GM13976 (cell line): ENCODE results near the gene SULT1C3.

Experiments
- DNase-seq: peaks from one replicate; pipeline ENCODE4 v3.0.0; 2012; ENCODE audit warnings: low spot score
- CTCF ChIP-seq: IDR thresholded peaks from 2 replicates; pipeline ENCODE4 v1.5.1; 2012; ENCODE audit warnings: borderline replicate concordance, mild to moderate bottlenecking; ENCODE audit not compliant: insufficient read depth; ENCODE audit errors: extremely low read depth, missing control alignments, control extremely low read depth
- in situ Hi-C: fragments of 300-500 bp; cut with MboI; formaldehyde crosslinking; loops from one replicate; pipeline ENCODE4 v1.12.0; 2022; ENCODE audit warnings: low sequenced_read_pairs, mixed read lengths, inconsistent platforms; ENCODE audit not compliant: unreplicated experiment

The SULT1C3 gene

GRCh38 chr2:108309903-108310302, 70.1 kb downstream of the SULT1C3 start:
- in situ Hi-C loops = no loop called here
- DNase-seq = no peak
- no peak for TF ChIP-seq CTCF
